GM19455 (cell line): ENCODE data around the gene POU3F4.

Experiments
- ATAC-seq: cut with Tn5 transposase; IDR thresholded peaks from one replicate; pipeline ENCODE4 v1.9.1; 2021; ENCODE audit not compliant: unreplicated experiment

Gene POU3F4

GRCh38 chrX:83508006-83508405, at the start of gene POU3F4:
TSS of gene POU3F4 (plus strand) at chrX:83508290. CDS start at chrX:83508325, 35 bp downstream.
- no peak for ATAC-seq

GRCh38 chrX:83469551-83469950, 38.5 kb upstream of the POU3F4 start:
- no peak for ATAC-seq

- no peak for ATAC-seq
Observed at GRCh38 chrX:83495898-83496297, 12.2 kb upstream of the POU3F4 start.

- ATAC-seq = no peak
Observed at GRCh38 chrX:83501003-83501402, 7.1 kb upstream of the POU3F4 start.

GRCh38 chrX:83501530-83501929, 6.6 kb upstream of the POU3F4 start:
- ATAC-seq = no peak

- ATAC-seq = no peak
Observed at GRCh38 chrX:83504721-83505479, 3.2 kb upstream of the POU3F4 start.

- ATAC-seq = no peak
Observed at GRCh38 chrX:83508526-83509253, 600 bp downstream of the POU3F4 start.

- no peak for ATAC-seq
Observed at GRCh38 chrX:83509254-83509801, 1.2 kb downstream of the POU3F4 start.

GRCh38 chrX:83510510-83511062, 2.5 kb downstream of the POU3F4 start:
- ATAC-seq = no peak

- no peak for ATAC-seq
Observed at GRCh38 chrX:83511208-83511607, 3.1 kb downstream of the POU3F4 start.

GRCh38 chrX:83512111-83512510, 4.0 kb downstream of the POU3F4 start:
- ATAC-seq = no peak

GRCh38 chrX:83516597-83516996, 8.5 kb downstream of the POU3F4 start:
- ATAC-seq = no peak

- no peak for ATAC-seq
Observed at GRCh38 chrX:83521905-83522304, 13.8 kb downstream of the POU3F4 start.

- ATAC-seq = no peak
Observed at GRCh38 chrX:83529950-83530349, 21.9 kb downstream of the POU3F4 start.

- no peak for ATAC-seq
Observed at GRCh38 chrX:83535417-83536196, 27.5 kb downstream of the POU3F4 start.
